Measurements from ENCODE around the gene ZCCHC8.

The ZCCHC8 gene

GRCh38 chr12:122422730-122423257 lies 77.9 kb downstream of the ZCCHC8 start:
- peak in 2 of 5 donors; percentile 7 to 38 for DNase-seq

DNA sequence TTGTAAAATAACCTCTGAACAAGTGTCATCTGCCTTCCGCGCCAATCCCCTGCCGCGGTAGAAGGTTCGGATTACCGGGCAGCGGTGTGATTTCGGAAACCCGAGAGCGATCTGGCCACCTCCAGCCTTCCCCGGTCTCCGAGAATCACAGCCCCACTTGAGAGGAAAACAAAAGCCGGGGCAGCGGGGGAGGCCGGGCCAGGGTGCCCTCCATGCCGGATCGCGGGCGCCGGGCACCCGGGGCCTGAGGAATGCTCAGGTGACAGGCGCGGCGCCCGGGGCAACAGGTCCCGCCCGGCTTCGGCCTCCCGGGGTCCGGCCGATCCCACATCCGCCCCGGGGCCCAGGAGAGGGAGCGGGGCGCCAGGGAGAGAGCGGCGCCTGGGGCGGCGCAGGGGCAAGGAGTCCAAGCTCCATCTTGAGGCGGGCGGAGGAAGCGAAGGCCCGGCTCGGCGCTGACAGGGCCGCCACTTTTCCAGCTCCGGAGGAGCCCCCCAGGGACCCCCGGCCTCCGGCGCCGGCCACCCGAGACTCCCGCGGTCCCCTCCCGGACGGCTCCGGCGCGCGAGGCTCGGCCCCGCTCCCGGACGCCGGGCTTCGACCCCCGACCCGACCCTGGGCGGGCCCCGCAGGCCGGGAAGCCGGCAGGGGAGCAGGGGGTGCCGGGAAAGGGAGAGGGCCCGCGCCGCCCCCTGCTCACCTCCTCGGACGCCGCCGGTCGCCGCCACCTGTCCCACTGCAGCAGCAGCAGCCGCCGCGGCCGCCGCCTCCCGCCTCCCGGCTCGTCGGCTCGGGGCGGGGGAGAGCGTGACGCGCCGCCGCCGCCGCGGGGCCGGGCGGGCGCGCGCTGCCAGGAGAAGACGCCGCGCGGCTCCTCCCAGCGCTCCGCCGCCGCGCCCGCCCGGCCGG lies 78.7 kb downstream of the ZCCHC8 start, which contains the start of gene CLIP1:
TSS of gene CLIP1 (minus strand) at position 849 of the 909 bp plus-strand sequence. CDS start 42,217 bp downstream, outside the sequence.
- peak; percentile 41 to 65 (median 51) for DNase-seq

All from T-helper 1 cell (primary cell).